ENCODE results near the gene PTPRG.

PTPRG gene

GRCh38 chr3:61841111-61841845 is 279.9 kb downstream of the PTPRG start:
- no peak for DNase-seq

GRCh38 chr3:61841988-61842387 is 280.6 kb downstream of the PTPRG start:
- DNase-seq, result no peak

- no peak for DNase-seq
These were observed 283.0 kb downstream of the PTPRG start for GRCh38 chr3:61844346-61844745.

- no peak for DNase-seq
These were observed 285.1 kb downstream of the PTPRG start for GRCh38 chr3:61846488-61846887.

GRCh38 chr3:61847784-61848462 is 286.6 kb downstream of the PTPRG start:
- no peak for DNase-seq

GRCh38 chr3:61848885-61849284 is 287.5 kb downstream of the PTPRG start:
- no peak for DNase-seq

GRCh38 chr3:61853912-61854311 is 292.5 kb downstream of the PTPRG start:
- no peak for DNase-seq

- no peak for DNase-seq
These were observed 293.8 kb downstream of the PTPRG start for GRCh38 chr3:61855211-61855610.

GRCh38 chr3:61857297-61857696 is 295.9 kb downstream of the PTPRG start:
- no peak for DNase-seq

- no peak for DNase-seq
These were observed 296.7 kb downstream of the PTPRG start for GRCh38 chr3:61858054-61858453.

GRCh38 chr3:61861410-61861809 is 300.0 kb downstream of the PTPRG start:
- DNase-seq, result no peak

GRCh38 chr3:61862614-61863289 is 301.4 kb downstream of the PTPRG start:
- DNase-seq, result no peak

GRCh38 chr3:61863579-61863978 is 302.2 kb downstream of the PTPRG start:
- no peak for DNase-seq

- DNase-seq, result no peak
These were observed 303.5 kb downstream of the PTPRG start for GRCh38 chr3:61864886-61865285.

GRCh38 chr3:61865466-61866152 is 304.2 kb downstream of the PTPRG start:
- no peak for DNase-seq

- DNase-seq, result no peak
These were observed 304.8 kb downstream of the PTPRG start for GRCh38 chr3:61866153-61866542.

GRCh38 chr3:61866961-61867461 is 305.6 kb downstream of the PTPRG start:
- no peak for DNase-seq

GRCh38 chr3:61868499-61868898 is 307.1 kb downstream of the PTPRG start:
- no peak for DNase-seq

GRCh38 chr3:61869371-61869770 is 308.0 kb downstream of the PTPRG start:
- no peak for DNase-seq

GRCh38 chr3:61871644-61872043 is 310.3 kb downstream of the PTPRG start:
- no peak for DNase-seq

- DNase-seq, result no peak
These were observed 310.8 kb downstream of the PTPRG start for GRCh38 chr3:61872077-61872706.

GRCh38 chr3:61875046-61875844 is 313.9 kb downstream of the PTPRG start:
- DNase-seq, result no peak

Measured in NCI-H187 treated with DMSO at 0.1 percent for 48 hours (cell line).